ENCODE data around the gene DCTN4.

DNA sequence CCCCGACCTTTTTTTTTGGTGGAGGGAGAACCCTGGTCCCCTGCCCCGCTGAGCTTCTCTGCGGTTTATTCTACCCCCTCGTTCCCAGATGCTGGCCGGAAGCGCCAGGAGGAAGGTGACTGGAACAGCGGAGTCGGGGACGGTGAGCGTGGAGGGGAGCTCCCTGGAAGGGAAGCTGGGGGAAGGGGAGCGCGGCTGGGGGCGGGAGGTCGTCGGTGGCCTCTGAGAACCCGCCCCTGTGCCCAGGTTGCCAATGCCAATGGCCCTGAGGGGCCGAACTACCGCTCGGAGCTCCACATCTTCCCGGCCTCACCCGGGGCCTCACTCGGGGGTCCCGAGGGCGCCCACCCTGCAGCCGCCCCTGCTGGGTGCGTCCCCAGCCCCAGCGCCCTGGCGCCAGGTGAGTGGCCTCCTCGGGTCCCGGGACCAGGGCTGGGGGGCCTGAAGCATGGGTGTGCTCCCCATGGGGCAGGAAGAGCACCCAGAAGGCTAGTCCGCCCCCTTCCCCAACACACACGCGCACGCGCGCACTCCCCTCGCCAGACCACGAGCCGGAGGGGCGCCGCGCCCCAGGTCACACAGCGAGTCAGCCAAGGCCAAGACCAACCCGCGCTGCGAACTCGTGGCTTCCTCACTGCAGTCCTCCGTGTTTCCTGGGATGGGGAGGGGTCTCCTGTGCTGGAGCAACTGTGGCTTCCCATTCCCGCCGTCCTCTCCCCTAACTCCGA lies 87.1 kb downstream of the DCTN4 start:
- TF ChIP-seq, protein P1, sequence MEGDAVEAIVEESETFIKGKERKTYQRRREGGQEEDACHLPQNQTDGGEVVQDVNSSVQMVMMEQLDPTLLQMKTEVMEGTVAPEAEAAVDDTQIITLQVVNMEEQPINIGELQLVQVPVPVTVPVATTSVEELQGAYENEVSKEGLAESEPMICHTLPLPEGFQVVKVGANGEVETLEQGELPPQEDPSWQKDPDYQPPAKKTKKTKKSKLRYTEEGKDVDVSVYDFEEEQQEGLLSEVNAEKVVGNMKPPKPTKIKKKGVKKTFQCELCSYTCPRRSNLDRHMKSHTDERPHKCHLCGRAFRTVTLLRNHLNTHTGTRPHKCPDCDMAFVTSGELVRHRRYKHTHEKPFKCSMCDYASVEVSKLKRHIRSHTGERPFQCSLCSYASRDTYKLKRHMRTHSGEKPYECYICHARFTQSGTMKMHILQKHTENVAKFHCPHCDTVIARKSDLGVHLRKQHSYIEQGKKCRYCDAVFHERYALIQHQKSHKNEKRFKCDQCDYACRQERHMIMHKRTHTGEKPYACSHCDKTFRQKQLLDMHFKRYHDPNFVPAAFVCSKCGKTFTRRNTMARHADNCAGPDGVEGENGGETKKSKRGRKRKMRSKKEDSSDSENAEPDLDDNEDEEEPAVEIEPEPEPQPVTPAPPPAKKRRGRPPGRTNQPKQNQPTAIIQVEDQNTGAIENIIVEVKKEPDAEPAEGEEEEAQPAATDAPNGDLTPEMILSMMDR (IDR thresholded peaks at IDR 0.05), result no peak
- TF ChIP-seq, protein P2, sequence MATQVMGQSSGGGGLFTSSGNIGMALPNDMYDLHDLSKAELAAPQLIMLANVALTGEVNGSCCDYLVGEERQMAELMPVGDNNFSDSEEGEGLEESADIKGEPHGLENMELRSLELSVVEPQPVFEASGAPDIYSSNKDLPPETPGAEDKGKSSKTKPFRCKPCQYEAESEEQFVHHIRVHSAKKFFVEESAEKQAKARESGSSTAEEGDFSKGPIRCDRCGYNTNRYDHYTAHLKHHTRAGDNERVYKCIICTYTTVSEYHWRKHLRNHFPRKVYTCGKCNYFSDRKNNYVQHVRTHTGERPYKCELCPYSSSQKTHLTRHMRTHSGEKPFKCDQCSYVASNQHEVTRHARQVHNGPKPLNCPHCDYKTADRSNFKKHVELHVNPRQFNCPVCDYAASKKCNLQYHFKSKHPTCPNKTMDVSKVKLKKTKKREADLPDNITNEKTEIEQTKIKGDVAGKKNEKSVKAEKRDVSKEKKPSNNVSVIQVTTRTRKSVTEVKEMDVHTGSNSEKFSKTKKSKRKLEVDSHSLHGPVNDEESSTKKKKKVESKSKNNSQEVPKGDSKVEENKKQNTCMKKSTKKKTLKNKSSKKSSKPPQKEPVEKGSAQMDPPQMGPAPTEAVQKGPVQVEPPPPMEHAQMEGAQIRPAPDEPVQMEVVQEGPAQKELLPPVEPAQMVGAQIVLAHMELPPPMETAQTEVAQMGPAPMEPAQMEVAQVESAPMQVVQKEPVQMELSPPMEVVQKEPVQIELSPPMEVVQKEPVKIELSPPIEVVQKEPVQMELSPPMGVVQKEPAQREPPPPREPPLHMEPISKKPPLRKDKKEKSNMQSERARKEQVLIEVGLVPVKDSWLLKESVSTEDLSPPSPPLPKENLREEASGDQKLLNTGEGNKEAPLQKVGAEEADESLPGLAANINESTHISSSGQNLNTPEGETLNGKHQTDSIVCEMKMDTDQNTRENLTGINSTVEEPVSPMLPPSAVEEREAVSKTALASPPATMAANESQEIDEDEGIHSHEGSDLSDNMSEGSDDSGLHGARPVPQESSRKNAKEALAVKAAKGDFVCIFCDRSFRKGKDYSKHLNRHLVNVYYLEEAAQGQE (IDR thresholded peaks at IDR 0.05; ENCODE audit: insufficient read depth in 1 of 2, low read depth in 2 of 2, low read length in 1 of 2), result no peak
- no peak for TF ChIP-seq POLR2AphosphoS5 (IDR thresholded peaks at IDR 0.05; ENCODE audit: low read depth, low read length)

Data from Panc1 (cell line).